Neural cell (in vitro differentiated cells): Measurements from ENCODE around the gene MAMLD1. TPM values are rescaled to one million over a fixed set of nuclear protein-coding genes. Genes with fewer than 3 reads are reported as not detected.

Source experiments
- H2AFZ ChIP-seq: fragments of 200-600, 300-800 bp; sonication (generic), shearing (Covaris generic); 2 replicates; pipeline ENCODE4 v1.6.0; 2014; ENCODE audit warnings: low read depth, mild to moderate bottlenecking, antibody characterized with exemption, low read length, moderate library complexity
- H3F3A ChIP-seq: fragments of 200-600 bp; shearing (Covaris generic); 2 replicates; pipeline ENCODE4 v1.6.1; 2016; ENCODE audit warnings: mild to moderate bottlenecking, moderate library complexity, mixed read lengths, antibody characterized with exemption, low read length; ENCODE audit not compliant: insufficient read depth, poor library complexity, severe bottlenecking
- H3K27ac ChIP-seq: fragments of 200-600, 300-800 bp; sonication (generic), shearing (Covaris generic); 2 replicates; pipeline ENCODE4 v1.5.1; 2014; ENCODE audit warnings: mild to moderate bottlenecking, low read length, moderate library complexity
- H3K27me3 ChIP-seq: fragments of 300-800, 200-600 bp; sonication (generic), shearing (Covaris generic); 2 replicates; pipeline ENCODE4 v1.6.0; 2014; ENCODE audit warnings: mild to moderate bottlenecking, low read depth, low read length, moderate library complexity; ENCODE audit not compliant: insufficient read depth
- H3K36me3 ChIP-seq: fragments of 300-800, 200-600 bp; sonication (generic), shearing (Covaris generic); 2 replicates; pipeline ENCODE4 v1.5.1; 2014; ENCODE audit warnings: mild to moderate bottlenecking, antibody characterized with exemption, low read length, moderate library complexity; ENCODE audit not compliant: insufficient read depth
- H3K4me2 ChIP-seq: fragments of 300-800, 200-600 bp; sonication (generic), shearing (Covaris generic); 2 replicates; pipeline ENCODE4 v1.6.0; 2014; ENCODE audit warnings: mild to moderate bottlenecking, low read length
- H3K4me3 ChIP-seq: fragments of 300-800, 200-600 bp; sonication (generic), shearing (Covaris generic); 2 replicates; pipeline ENCODE4 v1.5.1; 2014; ENCODE audit warnings: mild to moderate bottlenecking, low read length, moderate library complexity
- H3K79me2 ChIP-seq: fragments of 200-600 bp; shearing (Covaris generic); replicated peaks from 2 replicates; pipeline ENCODE4 v1.6.0; 2014; ENCODE audit warnings: mild to moderate bottlenecking, low read length, moderate library complexity; ENCODE audit not compliant: insufficient read depth
- H3K9ac ChIP-seq: fragments of 300-800, 200-600 bp; sonication (generic), shearing (Covaris generic); 2 replicates; pipeline ENCODE4 v1.6.1; 2016; ENCODE audit warnings: mild to moderate bottlenecking, low read length, mixed read lengths
- H3K9me2 ChIP-seq: fragments of 200-600 bp; shearing (Covaris generic); 2 replicates; pipeline ENCODE4 v1.6.1; 2016; ENCODE audit warnings: mild to moderate bottlenecking, low read length, mixed read lengths; ENCODE audit not compliant: insufficient read depth
- H3K9me3 ChIP-seq: fragments of 200-600, 300-800 bp; sonication (generic), shearing (Covaris generic); 2 replicates; pipeline ENCODE4 v1.6.1; 2016; ENCODE audit warnings: mild to moderate bottlenecking, mixed run types, low read length, moderate library complexity, mixed read lengths
- H4K20me1 ChIP-seq: fragments of 200-600 bp; shearing (Covaris generic); 2 replicates; pipeline ENCODE4 v1.6.1; 2016; ENCODE audit warnings: mild to moderate bottlenecking, mixed run types; ENCODE audit not compliant: insufficient read depth
- CTCF ChIP-seq: fragments of 450-650 bp; IDR thresholded peaks from 2 replicates; pipeline ENCODE4 v1.5.1; 2014; ENCODE audit warnings: antibody characterized with exemption, mild to moderate bottlenecking, moderate library complexity; ENCODE audit not compliant: poor library complexity, severe bottlenecking
- EP300 ChIP-seq: fragments of 450-650 bp; conservative IDR thresholded peaks from 2 replicates; pipeline ENCODE4 v1.6.1; 2014; ENCODE audit warnings: antibody characterized with exemption, mild to moderate bottlenecking, moderate library complexity; ENCODE audit not compliant: poor library complexity, severe bottlenecking
- EZH2 ChIP-seq: fragments of 200-600, 300-800 bp; shearing (Covaris generic), sonication (generic); IDR thresholded peaks from 2 replicates; pipeline ENCODE4 v1.6.1; 2014; ENCODE audit warnings: antibody characterized with exemption, low read length, borderline replicate concordance, mild to moderate bottlenecking; ENCODE audit not compliant: insufficient read depth, poor library complexity, severe bottlenecking
- MXI1 ChIP-seq: fragments of 450-650 bp; conservative IDR thresholded peaks from 2 replicates; pipeline ENCODE4 v1.6.1; 2014; ENCODE audit warnings: antibody characterized with exemption, mild to moderate bottlenecking; ENCODE audit not compliant: poor library complexity, severe bottlenecking
- POLR2AphosphoS5 ChIP-seq: IDR thresholded peaks from 2 replicates; pipeline ENCODE4 v1.6.1; 2012
- RAD21 ChIP-seq: fragments of 450-650 bp; conservative IDR thresholded peaks from 2 replicates; pipeline ENCODE4 v1.6.1; 2014; ENCODE audit warnings: antibody characterized with exemption, mild to moderate bottlenecking, moderate library complexity
- REST ChIP-seq: IDR thresholded peaks from 2 replicates; pipeline ENCODE4 v1.6.1; 2012; ENCODE audit warnings: borderline replicate concordance
- SMC3 ChIP-seq: fragments of 450-650 bp; conservative IDR thresholded peaks from 2 replicates; pipeline ENCODE4 v1.6.1; 2014; ENCODE audit warnings: antibody characterized with exemption, mild to moderate bottlenecking, moderate library complexity; ENCODE audit not compliant: poor library complexity
- TAF1 ChIP-seq: IDR thresholded peaks from 2 replicates; pipeline ENCODE4 v1.6.1; 2012; ENCODE audit warnings: low read depth
- polyA plus RNA-seq: library from polyadenylated mRNA; depleted of rRNA; stranded (reverse); fragments of >200 nt; gene quantifications from 2 replicates; pipeline ENCODE4 v1.2.3, GENCODE V29; 2014

Gene MAMLD1
- polyA plus RNA-seq, 1 donor from 2014 or later, result 1.4 TPM

- Histone ChIP-seq H3K9ac (no peak overlapping the region), H3F3A (no peaks in the 10 kb centered on the region), H3K27ac (no peak overlapping the region), H3K9me3 (no peaks in the 10 kb centered on the region), H3K36me3 (no peaks in the 10 kb centered on the region), H4K20me1 (no peaks in the 10 kb centered on the region), H3K79me2 (no peaks in the 10 kb centered on the region), H3K4me3 (no peak overlapping the region), H3K27me3 (no peaks in the 10 kb centered on the region), H2AFZ (no peak overlapping the region), H3K9me2 (no peaks in the 10 kb centered on the region), H3K4me2 (no peak overlapping the region)
- TF ChIP-seq EZH2, result no peak
- no peak for TF ChIP-seq MXI1
- TF ChIP-seq TAF1, result no peak
- no peak for TF ChIP-seq SMC3
- no peak for TF ChIP-seq CTCF
- no peak for TF ChIP-seq EP300
- TF ChIP-seq RAD21, result no peak
These were observed 144.2 kb downstream of the MAMLD1 start for GRCh38 chrX:150507251-150507856.

- no peak overlapping the region for H2AFZ ChIP-seq
- H3K36me3 ChIP-seq, result no peaks in the 10 kb centered on the region
- no peaks in the 10 kb centered on the region for H3K27me3 ChIP-seq
- H3K4me3 ChIP-seq, result no peak overlapping the region
- no peak overlapping the region for H3K9ac ChIP-seq
- no peaks in the 10 kb centered on the region for H3K79me2 ChIP-seq
- no peaks in the 10 kb centered on the region for H4K20me1 ChIP-seq
- H3K9me2 ChIP-seq, result no peaks in the 10 kb centered on the region
- no peak overlapping the region for H3K27ac ChIP-seq
- TF ChIP-seq POLR2AphosphoS5 (no peak), MXI1 (no peak), REST (no peak), CTCF (no peak), SMC3 (no peak), RAD21 (no peak), EZH2 (no peak), TAF1 (no peak), EP300 (no peak)
- no peaks in the 10 kb centered on the region for H3F3A ChIP-seq
- no peaks in the 10 kb centered on the region for H3K9me3 ChIP-seq
- no peak overlapping the region for H3K4me2 ChIP-seq
These were observed 144.9 kb downstream of the MAMLD1 start for GRCh38 chrX:150508018-150508417.
